Measurements from ENCODE around the gene CSF2RB. TPM values are rescaled to one million over a fixed set of nuclear protein-coding genes. Genes with fewer than 3 reads are reported as not detected.

CSF2RB gene
- total and polyA plus RNA-seq, 12 donors, result 0.81 to 20.8 (median 1.7) TPM

DNA sequence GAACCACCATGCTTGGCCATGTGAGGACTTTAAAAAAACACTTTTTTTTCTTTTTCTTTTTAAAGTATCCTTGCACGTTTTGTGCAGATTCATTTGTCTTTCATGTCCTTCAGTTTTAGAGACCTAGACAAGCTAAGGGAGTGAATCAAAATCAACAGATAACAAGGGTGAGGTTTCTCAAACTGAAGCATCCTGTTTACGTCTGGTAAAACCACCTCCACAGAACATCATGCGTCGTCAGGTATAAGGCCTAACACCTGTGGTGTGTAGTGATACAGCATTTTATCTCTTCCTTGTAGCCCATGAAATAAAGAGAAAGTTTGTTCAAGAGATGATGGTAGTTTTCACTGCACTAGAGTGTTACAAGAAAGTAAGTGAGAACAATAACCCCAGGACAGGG is 26.3 kb upstream of the CSF2RB start:
- ATAC-seq, result no peak
- 70 to 76% methylated on average over 4 of the region's 4 CpGs for WGBS, 2 donors
- intact Hi-C loops (cut with DNase I), result no loop called here

DNA sequence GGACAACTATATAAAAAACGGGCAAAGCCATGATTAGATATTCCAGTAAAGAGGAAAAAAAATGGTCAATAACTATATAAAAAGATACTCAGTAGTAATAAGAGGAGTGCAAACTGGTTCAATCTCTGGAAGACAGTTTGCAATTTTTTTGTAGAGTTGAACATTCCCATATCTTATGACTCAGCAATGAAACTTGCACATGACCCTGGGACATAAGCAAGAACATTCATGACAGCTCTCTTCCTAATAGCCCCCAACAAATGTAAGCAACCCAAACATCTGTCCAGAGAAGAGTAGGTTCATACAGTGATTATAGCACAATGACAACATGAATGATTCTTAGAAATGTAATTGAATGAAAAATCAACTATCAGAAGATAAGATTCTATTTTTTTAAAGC is 21.8 kb upstream of the CSF2RB start:
- DNase-seq (no peak), ATAC-seq (no peak)
- no peak overlapping the region for H3K4me3 ChIP-seq
- H3K36me3 ChIP-seq, result no peaks in the 10 kb centered on the region
- no peak overlapping the region for H3K27ac ChIP-seq
- H3K4me1 ChIP-seq, result peaks cover 0 to 12% (median 0%) of the 10 kb centered on the region in 9 donors
- TF ChIP-seq, protein P1, sequence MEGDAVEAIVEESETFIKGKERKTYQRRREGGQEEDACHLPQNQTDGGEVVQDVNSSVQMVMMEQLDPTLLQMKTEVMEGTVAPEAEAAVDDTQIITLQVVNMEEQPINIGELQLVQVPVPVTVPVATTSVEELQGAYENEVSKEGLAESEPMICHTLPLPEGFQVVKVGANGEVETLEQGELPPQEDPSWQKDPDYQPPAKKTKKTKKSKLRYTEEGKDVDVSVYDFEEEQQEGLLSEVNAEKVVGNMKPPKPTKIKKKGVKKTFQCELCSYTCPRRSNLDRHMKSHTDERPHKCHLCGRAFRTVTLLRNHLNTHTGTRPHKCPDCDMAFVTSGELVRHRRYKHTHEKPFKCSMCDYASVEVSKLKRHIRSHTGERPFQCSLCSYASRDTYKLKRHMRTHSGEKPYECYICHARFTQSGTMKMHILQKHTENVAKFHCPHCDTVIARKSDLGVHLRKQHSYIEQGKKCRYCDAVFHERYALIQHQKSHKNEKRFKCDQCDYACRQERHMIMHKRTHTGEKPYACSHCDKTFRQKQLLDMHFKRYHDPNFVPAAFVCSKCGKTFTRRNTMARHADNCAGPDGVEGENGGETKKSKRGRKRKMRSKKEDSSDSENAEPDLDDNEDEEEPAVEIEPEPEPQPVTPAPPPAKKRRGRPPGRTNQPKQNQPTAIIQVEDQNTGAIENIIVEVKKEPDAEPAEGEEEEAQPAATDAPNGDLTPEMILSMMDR (IDR thresholded peaks at IDR 0.05), result no peak
- H3K27me3 ChIP-seq, result peaks cover 0 to 4% (median 0%) of the 10 kb centered on the region in 7 donors
- WGBS, 2 donors, result 72 to 78% methylated on average over 1 of the region's 1 CpG
- H3K9me3 ChIP-seq, result peaks cover 0 to 19% (median 0%) of the 10 kb centered on the region in 11 donors
- intact Hi-C loops (cut with DNase I), result no loop called here

More for the DNA sequence above, 26.3 kb upstream of the CSF2RB start:
- TF ChIP-seq, protein P1 (IDR thresholded peaks at IDR 0.05), result no peak
- Histone ChIP-seq H3K27ac (peak overlapping the region in 1 of 10 donors; percentile 34), H3K4me3 (no peak overlapping the region), H3K27me3 (peaks cover 0 to 17% (median 0%) of the 10 kb centered on the region in 7 donors), H3K9me3 (peaks cover 0 to 17% (median 2%) of the 10 kb centered on the region in 11 donors), H3K4me1 (peaks cover 0 to 24% (median 0%) of the 10 kb centered on the region in 9 donors), H3K36me3 (no peaks in the 10 kb centered on the region)
- DNase-seq, result no peak

DNA sequence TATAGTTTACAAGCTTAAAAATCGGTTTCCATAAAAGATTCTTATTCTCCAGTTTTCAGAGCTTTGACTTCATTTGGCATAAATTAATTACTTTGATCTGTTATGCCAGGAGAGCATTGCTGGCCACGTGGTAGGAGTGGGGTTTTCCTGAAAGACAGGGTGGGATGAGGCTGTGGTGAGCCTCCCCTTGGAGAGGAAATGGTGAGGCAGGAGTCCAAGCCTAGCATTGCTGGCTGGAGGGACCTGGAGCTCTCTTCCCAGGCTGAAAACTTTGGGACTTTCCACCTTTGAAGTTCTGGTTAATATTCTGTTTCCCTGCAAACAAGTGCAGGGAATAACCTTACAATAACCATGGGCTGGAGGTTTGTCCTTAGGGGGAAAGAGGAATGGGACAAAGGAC is 21.1 kb upstream of the CSF2RB start:
- ATAC-seq (no peak), DNase-seq (no peak)
- WGBS, 2 donors, result 39 to 40% methylated on average over 2 of the region's 2 CpGs
- H3K4me3 ChIP-seq, result no peak overlapping the region
- TF ChIP-seq, protein P1 (IDR thresholded peaks at IDR 0.05), result no peak
- no peaks in the 10 kb centered on the region for H3K36me3 ChIP-seq
- peaks cover 0 to 12% (median 0%) of the 10 kb centered on the region in 9 donors for H3K4me1 ChIP-seq
- H3K9me3 ChIP-seq, result peaks cover 0 to 19% (median 0%) of the 10 kb centered on the region in 11 donors
- no peak overlapping the region for H3K27ac ChIP-seq
- intact Hi-C loops (cut with DNase I), result no loop called here
- peaks cover 0 to 4% (median 0%) of the 10 kb centered on the region in 7 donors for H3K27me3 ChIP-seq

DNA sequence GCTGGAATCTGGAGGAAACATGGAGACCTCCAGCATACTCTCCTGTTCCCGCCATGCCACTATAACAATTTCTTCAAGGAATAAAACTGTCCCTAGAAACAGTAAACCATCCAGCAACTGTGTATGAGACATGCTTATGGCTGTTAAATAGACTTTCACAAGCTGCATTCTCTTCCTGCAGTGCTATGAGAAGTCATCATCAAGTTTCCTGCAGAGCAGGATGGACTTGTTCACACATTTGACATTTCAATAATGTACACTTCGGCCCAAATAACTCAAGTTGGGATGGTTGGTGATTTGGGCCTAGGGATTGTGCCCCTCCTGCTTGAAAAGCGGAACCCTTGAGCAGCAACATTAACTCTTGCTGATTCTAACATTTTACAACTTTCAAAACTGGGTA is 20.2 kb upstream of the CSF2RB start:
- ATAC-seq (no peak), DNase-seq (no peak)
- intact Hi-C loops (cut with DNase I), result no loop called here
- peaks cover 0 to 19% (median 0%) of the 10 kb centered on the region in 11 donors for H3K9me3 ChIP-seq
- H3K4me1 ChIP-seq, result peaks cover 0 to 17% (median 0%) of the 10 kb centered on the region in 9 donors
- H3K4me3 ChIP-seq, result no peak overlapping the region
- WGBS, 2 donors, result 78 to 80% methylated on average over 3 of the region's 3 CpGs
- H3K36me3 ChIP-seq, result no peaks in the 10 kb centered on the region
- TF ChIP-seq, protein P1 (IDR thresholded peaks at IDR 0.05), result no peak
- H3K27me3 ChIP-seq, result peaks cover 0 to 10% (median 0%) of the 10 kb centered on the region in 7 donors
- no peak overlapping the region for H3K27ac ChIP-seq
